ENCODE data around the gene CCM2. TPM values are rescaled to one million over a fixed set of nuclear protein-coding genes. Genes with fewer than 3 reads are reported as not detected.

CCM2 gene
- total and polyA plus RNA-seq, 2 experiments from 2014 or later: 24.9 to 40.1 TPM

DNA sequence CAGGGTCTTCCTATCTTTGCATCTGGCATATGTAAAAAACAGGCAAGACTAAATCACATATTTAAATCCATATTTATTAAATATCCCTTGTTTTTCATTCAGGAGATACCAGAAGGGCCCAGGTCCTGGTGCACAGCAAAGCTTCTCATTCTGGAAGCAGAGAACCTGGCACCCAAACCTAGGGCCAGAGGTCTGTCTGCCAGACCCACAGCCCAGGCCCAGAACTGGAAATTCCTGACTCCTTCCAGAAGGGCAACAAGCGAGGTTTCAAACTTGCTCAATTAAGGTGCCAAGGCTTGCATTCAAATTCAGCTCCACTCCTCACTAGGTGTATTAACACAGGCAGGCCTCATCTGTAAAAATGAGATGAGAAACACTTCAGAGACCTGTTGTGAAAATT is 17.0 kb upstream of the CCM2 start:
- peaks cover 40% of the 10 kb centered on the region for H3K36me3 ChIP-seq (ENCODE audit: insufficient read depth)
- no peaks in the 10 kb centered on the region for H3K9me3 Mint-ChIP-seq
- no peak overlapping the region for H2AFZ ChIP-seq
- peaks cover 25% of the 10 kb centered on the region for H3K79me2 ChIP-seq (replicated peaks; ENCODE audit: insufficient read depth)
- H3K4me3 Mint-ChIP-seq: no peak overlapping the region
- no peaks in the 10 kb centered on the region for H3K27me3 ChIP-seq (ENCODE audit: insufficient read depth)
- H3K4me1 ChIP-seq (ENCODE audit: insufficient read depth): peaks cover 10% of the 10 kb centered on the region
- peaks cover 25% of the 10 kb centered on the region for H3K27me3 Mint-ChIP-seq (ENCODE audit: insufficient read depth, low read depth, poor library complexity)
- no peak overlapping the region for H3K27ac Mint-ChIP-seq
- H3F3A ChIP-seq (replicated peaks; ENCODE audit: low read depth): peaks cover 52% of the 10 kb centered on the region
- peaks cover 21% of the 10 kb centered on the region for H4K20me1 ChIP-seq (replicated peaks; ENCODE audit: insufficient read depth)
- no peak overlapping the region for H3K4me2 ChIP-seq
- no peak for ATAC-seq
- peaks cover 29% of the 10 kb centered on the region for H3K4me1 Mint-ChIP-seq
- H3K36me3 Mint-ChIP-seq (ENCODE audit: low read depth): peaks cover 63% of the 10 kb centered on the region
- no peak overlapping the region for H3K27ac ChIP-seq (ENCODE audit: low read depth)
- H3K4me3 ChIP-seq: no peak overlapping the region
- TF ChIP-seq NANOG (IDR thresholded peaks at IDR 0.05; ENCODE audit: borderline replicate concordance) (no peak), CREB1 (CRISPR knock-in tag; IDR thresholded peaks at IDR 0.05; ENCODE audit: low read depth) (no peak), EZH2 (IDR thresholded peaks at IDR 0.05; ENCODE audit: low read depth, unreplicated experiment) (no peak), ZNF331 (CRISPR knock-in tag; IDR thresholded peaks at IDR 0.05; ENCODE audit: low read depth) (no peak)
- TF ChIP-seq, protein P1, sequence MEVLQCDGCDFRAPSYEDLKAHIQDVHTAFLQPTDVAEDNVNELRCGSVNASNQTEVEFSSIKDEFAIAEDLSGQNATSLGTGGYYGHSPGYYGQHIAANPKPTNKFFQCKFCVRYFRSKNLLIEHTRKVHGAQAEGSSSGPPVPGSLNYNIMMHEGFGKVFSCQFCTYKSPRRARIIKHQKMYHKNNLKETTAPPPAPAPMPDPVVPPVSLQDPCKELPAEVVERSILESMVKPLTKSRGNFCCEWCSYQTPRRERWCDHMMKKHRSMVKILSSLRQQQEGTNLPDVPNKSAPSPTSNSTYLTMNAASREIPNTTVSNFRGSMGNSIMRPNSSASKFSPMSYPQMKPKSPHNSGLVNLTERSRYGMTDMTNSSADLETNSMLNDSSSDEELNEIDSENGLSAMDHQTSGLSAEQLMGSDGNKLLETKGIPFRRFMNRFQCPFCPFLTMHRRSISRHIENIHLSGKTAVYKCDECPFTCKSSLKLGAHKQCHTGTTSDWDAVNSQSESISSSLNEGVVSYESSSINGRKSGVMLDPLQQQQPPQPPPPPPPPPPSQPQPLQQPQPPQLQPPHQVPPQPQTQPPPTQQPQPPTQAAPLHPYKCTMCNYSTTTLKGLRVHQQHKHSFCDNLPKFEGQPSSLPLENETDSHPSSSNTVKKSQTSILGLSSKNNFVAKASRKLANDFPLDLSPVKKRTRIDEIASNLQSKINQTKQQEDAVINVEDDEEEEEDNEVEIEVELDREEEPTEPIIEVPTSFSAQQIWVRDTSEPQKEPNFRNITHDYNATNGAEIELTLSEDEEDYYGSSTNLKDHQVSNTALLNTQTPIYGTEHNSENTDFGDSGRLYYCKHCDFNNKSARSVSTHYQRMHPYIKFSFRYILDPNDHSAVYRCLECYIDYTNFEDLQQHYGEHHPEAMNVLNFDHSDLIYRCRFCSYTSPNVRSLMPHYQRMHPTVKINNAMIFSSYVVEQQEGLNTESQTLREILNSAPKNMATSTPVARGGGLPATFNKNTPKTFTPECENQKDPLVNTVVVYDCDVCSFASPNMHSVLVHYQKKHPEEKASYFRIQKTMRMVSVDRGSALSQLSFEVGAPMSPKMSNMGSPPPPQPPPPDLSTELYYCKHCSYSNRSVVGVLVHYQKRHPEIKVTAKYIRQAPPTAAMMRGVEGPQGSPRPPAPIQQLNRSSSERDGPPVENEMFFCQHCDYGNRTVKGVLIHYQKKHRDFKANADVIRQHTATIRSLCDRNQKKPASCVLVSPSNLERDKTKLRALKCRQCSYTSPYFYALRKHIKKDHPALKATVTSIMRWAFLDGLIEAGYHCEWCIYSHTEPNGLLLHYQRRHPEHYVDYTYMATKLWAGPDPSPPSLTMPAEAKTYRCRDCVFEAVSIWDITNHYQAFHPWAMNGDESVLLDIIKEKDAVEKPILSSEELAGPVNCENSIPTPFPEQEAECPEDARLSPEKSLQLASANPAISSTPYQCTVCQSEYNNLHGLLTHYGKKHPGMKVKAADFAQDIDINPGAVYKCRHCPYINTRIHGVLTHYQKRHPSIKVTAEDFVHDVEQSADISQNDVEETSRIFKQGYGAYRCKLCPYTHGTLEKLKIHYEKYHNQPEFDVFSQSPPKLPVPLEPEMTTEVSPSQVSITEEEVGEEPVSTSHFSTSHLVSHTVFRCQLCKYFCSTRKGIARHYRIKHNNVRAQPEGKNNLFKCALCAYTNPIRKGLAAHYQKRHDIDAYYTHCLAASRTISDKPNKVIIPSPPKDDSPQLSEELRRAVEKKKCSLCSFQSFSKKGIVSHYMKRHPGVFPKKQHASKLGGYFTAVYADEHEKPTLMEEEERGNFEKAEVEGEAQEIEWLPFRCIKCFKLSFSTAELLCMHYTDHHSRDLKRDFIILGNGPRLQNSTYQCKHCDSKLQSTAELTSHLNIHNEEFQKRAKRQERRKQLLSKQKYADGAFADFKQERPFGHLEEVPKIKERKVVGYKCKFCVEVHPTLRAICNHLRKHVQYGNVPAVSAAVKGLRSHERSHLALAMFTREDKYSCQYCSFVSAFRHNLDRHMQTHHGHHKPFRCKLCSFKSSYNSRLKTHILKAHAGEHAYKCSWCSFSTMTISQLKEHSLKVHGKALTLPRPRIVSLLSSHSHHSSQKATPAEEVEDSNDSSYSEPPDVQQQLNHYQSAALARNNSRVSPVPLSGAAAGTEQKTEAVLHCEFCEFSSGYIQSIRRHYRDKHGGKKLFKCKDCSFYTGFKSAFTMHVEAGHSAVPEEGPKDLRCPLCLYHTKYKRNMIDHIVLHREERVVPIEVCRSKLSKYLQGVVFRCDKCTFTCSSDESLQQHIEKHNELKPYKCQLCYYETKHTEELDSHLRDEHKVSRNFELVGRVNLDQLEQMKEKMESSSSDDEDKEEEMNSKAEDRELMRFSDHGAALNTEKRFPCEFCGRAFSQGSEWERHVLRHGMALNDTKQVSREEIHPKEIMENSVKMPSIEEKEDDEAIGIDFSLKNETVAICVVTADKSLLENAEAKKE (CRISPR knock-in tag; IDR thresholded peaks at IDR 0.05): no peak
- no peaks in the 10 kb centered on the region for H3K9me2 ChIP-seq (ENCODE audit: insufficient read depth)
- DNase-seq (ENCODE audit: low spot score): no peak

DNA sequence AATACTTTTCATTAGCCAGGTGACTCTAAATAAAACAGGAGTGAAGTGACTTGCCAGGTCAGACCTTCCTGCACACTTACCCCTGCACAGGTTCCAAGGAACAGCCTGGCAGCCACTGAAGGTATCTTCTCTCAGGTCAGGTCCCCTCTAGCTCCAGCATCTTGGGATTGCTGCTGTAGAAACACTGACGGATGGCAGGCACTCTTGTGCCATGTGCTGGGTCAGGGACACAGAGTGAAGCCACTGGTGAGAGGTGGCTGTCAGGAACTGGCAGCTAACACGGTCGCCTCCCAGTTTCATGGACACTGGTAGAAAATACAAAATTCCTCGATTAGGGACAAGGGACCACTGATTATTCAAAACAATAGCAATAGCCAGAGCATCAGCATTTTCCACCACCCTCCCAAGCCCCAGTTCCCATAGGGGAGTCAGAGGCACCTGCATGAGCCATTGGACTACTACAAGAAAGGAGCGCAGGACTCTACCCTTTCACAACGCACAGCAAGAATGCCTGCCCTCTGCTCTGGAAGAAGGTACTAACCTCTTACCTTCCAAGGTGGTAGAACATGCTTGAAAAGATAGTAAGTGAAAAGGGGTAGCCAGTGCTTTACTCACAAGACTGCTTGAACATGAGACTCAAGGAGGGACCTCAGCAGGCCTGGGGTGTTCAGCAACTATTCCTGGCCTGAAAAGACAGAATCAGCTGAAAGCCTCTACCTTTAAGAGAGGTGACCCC is 16.1 kb upstream of the CCM2 start:
- H3K4me3 Mint-ChIP-seq: peak overlapping the region; percentile 100
- Histone ChIP-seq H3K4me3 (peak overlapping the region; percentile 98; the same call in 1 of the 2 replicates), H3K4me2 (peak overlapping the region; percentile 99), H4K20me1 (replicated peaks; ENCODE audit: insufficient read depth) (peaks cover 21% of the 10 kb centered on the region), H3K27ac (ENCODE audit: low read depth) (peak overlapping the region; percentile 95), H2AFZ (no peak overlapping the region), H3K4me1 (ENCODE audit: insufficient read depth) (peaks cover 10% of the 10 kb centered on the region), H3K36me3 (ENCODE audit: insufficient read depth) (peaks cover 40% of the 10 kb centered on the region), H3K9me2 (ENCODE audit: insufficient read depth) (no peaks in the 10 kb centered on the region), H3K27me3 (ENCODE audit: insufficient read depth) (no peaks in the 10 kb centered on the region), H3K79me2 (replicated peaks; ENCODE audit: insufficient read depth) (peaks cover 25% of the 10 kb centered on the region), H3F3A (replicated peaks; ENCODE audit: low read depth) (peaks cover 52% of the 10 kb centered on the region)
- DNase-seq (ENCODE audit: low spot score) (no peak), ATAC-seq (no peak)
- peaks cover 25% of the 10 kb centered on the region for H3K27me3 Mint-ChIP-seq (ENCODE audit: insufficient read depth, low read depth, poor library complexity)
- H3K9me3 Mint-ChIP-seq: no peaks in the 10 kb centered on the region
- H3K27ac Mint-ChIP-seq: peak overlapping the region; percentile 100
- peaks cover 30% of the 10 kb centered on the region for H3K4me1 Mint-ChIP-seq
- H3K36me3 Mint-ChIP-seq (ENCODE audit: low read depth): peaks cover 63% of the 10 kb centered on the region
- TF ChIP-seq STAT1 (IDR thresholded peaks at IDR 0.05; ENCODE audit: unreplicated experiment): no peak

Data from GM23338 (cell line).